ENCODE measurements around the gene APBB2. TPM values are rescaled to one million over a fixed set of nuclear protein-coding genes. Genes with fewer than 3 reads are reported as not detected.

Gene APBB2
- total RNA-seq = 1 to 10 TPM; 3.1 to 5.5 TPM

DNA sequence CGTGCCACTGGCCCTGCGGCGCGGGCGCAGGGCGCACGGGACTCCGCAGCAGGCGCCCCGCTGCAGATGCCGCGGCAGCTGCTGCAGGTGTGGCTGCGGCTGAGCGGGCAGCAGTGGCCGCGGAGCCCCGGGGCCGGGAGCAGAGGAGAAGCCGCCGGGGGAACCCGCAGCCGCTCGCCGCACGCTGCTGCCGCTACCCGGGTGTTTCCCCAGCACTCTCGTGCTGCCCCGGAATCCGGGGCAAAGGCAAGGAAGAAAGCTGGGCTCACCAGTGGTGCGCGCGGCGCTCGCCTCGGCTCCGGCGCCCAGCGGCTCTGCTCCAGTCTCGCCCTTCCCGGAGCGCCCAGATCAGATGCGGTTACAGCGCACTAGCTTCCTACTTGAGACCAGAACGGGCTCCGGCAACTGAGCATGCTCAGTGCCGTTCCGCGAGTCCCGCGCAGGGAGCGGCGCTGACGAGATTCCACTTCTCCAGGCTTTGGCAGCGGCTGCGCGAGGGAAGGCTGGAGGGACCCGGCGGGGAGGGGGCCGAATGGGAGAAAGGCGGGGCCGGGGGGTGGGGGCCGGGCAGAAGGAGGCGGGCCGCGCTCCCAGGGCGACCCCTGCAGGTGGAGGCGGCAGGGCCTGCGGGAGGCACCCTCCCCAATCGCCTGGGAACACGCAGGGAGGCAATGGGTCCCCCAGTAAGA, at the start of gene APBB2:
APBB2 (minus strand) TSS at position 407 of the 689 bp plus-strand sequence. CDS start 181,288 bp downstream, outside the sequence.
- H3K27me3 Mint-ChIP-seq = peaks cover 68% of the 10 kb centered on the region
- no peaks in the 10 kb centered on the region for H3K9me3 Mint-ChIP-seq
- DNase-seq = peak; percentile 73
- H3K27ac Mint-ChIP-seq = peak within 1 kb of the TSS; percentile 42
- peak within 1 kb of the TSS; percentile 76 for H3K4me3 Mint-ChIP-seq
- H3K36me3 Mint-ChIP-seq = no peaks in the 10 kb centered on the region
- peaks cover 26% of the 10 kb centered on the region for H3K4me1 Mint-ChIP-seq

DNA sequence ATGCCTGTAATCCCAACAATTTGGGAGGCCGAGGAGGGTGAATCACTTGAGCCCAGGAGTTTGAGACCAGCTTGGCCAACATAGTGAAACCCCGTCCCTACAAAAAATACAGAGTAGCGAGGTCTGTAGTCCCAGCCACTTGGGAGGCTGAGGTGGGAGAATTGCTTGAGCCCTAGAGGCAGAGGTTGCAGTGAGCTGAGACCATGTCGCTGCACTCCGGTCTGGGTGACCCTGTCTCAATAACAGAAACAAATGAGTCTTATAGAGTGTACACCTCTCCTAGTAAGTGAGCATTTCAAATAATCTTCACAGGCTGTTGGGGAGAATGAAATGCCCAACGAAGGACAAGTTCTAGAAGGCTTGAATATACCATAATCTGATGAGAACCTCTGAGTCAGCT, 47.9 kb upstream of the APBB2 start:
- Mint-ChIP-seq H3K27ac (no peak overlapping the region), H3K9me3 (no peaks in the 10 kb centered on the region), H3K27me3 (peaks cover 34% of the 10 kb centered on the region), H3K4me3 (no peak overlapping the region), H3K36me3 (no peaks in the 10 kb centered on the region), H3K4me1 (peaks cover 6% of the 10 kb centered on the region)
- DNase-seq = no peak

DNA sequence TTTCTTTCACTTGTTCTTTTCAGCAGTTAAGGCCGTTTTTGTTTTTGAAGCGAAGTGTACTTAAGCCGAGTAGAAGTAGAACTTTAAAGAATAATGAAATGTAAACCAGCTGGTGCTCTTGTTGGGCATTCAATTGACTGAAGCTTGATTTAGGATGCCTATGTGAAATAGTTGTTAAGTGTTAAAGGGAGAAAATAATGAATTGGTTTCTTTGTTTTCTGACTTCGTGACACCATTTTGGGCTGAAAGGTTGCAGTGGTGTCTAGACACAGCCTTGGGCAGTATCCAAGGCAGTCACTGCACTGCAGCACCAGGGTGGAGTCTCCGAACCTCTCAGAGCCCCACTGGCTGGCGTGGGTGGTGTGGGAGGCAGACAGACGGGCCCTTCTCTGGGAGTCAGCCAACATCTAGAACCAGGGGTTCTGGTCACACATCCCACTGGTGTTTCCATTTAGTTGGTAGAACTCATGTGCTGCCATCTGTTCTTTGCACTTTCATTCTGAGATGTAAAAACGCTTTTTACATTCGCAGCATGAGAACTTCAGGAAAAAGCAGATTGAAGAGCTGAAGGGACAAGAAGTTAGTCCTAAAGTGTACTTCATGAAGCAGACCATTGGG, 45.9 kb upstream of the APBB2 start:
- H3K27ac Mint-ChIP-seq = no peak overlapping the region
- H3K4me3 Mint-ChIP-seq = no peak overlapping the region
- H3K9me3 Mint-ChIP-seq = no peaks in the 10 kb centered on the region
- H3K36me3 Mint-ChIP-seq = no peaks in the 10 kb centered on the region
- H3K4me1 Mint-ChIP-seq = peaks cover 8% of the 10 kb centered on the region
- H3K27me3 Mint-ChIP-seq = peaks cover 51% of the 10 kb centered on the region
- no peak for DNase-seq

DNA sequence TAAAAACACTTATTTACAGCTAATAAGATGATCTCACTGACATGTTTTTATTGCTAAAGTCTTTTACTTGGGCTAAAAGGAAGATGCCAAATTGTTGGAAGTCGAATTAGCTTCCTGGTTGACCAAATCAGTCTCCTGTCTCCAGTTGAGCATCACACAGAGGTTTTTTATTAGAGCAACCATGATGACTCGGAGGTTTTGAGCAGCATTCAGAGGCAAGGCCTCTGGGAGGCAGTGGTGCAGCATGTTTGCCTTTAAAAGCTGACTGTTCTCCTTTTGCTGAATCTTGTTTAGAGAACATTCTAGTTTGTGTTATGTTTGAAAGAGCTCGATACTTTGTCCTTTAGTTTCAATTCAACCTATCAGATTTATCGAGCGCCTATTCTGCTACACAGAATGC, 44.4 kb upstream of the APBB2 start:
- Mint-ChIP-seq H3K27me3 (peaks cover 61% of the 10 kb centered on the region), H3K36me3 (no peaks in the 10 kb centered on the region), H3K27ac (no peak overlapping the region), H3K4me3 (no peak overlapping the region), H3K4me1 (peaks cover 8% of the 10 kb centered on the region), H3K9me3 (no peaks in the 10 kb centered on the region)
- DNase-seq = no peak

DNA sequence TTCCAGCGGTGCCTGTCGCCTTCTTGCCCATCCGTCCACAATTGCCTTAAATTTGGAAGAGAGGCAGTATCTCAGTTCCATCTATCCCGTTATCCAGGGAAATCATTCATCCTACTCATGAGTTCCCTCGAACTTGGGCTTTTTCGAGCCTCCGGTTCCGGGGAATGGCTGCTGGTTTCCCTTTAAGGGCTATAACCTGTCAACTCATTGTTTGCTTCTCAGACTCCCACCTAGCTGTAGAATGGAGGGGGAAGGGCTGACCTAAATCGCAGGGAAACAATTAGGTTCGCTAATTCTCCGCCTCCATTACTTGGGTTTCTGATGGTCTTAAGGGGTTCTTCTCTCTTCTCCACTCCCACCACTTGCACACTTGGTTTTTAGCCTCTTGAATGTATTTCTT, 43.6 kb upstream of the APBB2 start:
- H3K4me3 Mint-ChIP-seq = peak overlapping the region; percentile 67
- no peaks in the 10 kb centered on the region for H3K36me3 Mint-ChIP-seq
- H3K27ac Mint-ChIP-seq = no peak overlapping the region
- H3K27me3 Mint-ChIP-seq = peaks cover 61% of the 10 kb centered on the region
- no peak for DNase-seq
- peaks cover 8% of the 10 kb centered on the region for H3K4me1 Mint-ChIP-seq
- H3K9me3 Mint-ChIP-seq = no peaks in the 10 kb centered on the region

DNA sequence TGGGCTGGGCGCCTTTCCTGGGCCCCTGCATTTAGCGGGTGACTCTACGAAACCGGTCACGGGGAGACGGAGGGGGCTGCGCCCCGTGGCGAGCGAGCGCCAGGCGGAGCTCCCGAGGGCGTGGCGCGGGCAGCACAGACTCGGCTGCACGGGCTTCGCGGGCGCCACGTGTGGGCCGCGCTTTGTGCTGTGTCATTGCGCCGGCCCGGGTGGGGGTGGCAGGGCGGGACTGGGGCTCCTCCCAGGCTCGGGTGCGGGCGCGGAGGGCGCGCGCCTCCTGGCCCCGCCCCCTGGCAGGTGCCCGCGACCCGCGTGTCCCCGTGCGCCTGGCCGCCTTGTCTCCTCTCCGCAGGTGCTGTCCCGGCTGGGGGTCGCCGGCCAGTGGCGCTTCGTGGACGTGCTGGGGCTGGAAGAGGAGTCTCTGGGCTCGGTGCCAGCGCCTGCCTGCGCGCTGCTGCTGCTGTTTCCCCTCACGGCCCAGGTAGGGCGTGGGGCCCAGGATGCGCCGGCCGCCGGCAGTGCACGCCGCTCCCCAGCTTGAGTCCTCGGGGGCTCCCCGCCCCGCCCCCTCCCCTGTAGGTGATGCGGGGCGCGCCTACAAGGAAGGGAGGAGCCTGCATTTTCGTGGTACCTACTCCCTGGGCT, 43.0 kb upstream of the APBB2 start:
- Mint-ChIP-seq H3K4me3 (peak overlapping the region; percentile 67), H3K4me1 (peaks cover 8% of the 10 kb centered on the region), H3K27me3 (peaks cover 61% of the 10 kb centered on the region), H3K36me3 (no peaks in the 10 kb centered on the region), H3K9me3 (no peaks in the 10 kb centered on the region), H3K27ac (no peak overlapping the region)
- peak; percentile 51 for DNase-seq

DNA sequence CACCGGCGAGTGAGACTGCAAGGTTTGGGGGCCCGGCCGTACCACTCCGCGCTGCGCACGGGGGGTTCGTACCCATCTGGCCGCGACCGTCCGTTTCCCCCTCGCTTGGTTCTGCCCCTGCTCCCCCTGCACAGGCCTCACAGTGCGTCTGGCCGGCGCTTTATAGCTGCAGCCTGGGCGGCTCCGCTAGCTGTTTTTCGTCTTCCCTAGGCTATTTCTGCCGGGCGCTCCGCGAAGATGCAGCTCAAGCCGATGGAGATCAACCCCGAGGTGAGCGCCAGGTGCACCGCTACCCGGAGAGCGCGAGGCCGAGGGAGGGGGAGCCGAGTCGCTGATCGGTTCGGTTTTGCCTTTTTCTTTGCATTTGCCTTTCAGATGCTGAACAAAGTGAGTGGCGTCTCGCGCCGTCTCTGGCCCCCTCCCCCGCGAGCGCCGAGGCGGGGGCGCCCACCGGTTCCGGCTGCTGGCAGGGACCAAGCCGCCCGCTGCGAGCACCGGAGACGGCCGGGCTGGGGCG, 42.5 kb upstream of the APBB2 start, which contains the start of gene UCHL1:
UCHL1 (plus strand) TSS at position 189 of the 517 bp plus-strand sequence; CDS start at position 238, 49 bp downstream.
- no peak within 1 kb of the TSS for H3K27ac Mint-ChIP-seq
- no peaks in the 10 kb centered on the region for H3K9me3 Mint-ChIP-seq
- no peaks in the 10 kb centered on the region for H3K36me3 Mint-ChIP-seq
- peak; percentile 39 for DNase-seq
- peak within 1 kb of the TSS; percentile 67 for H3K4me3 Mint-ChIP-seq
- H3K27me3 Mint-ChIP-seq = peaks cover 67% of the 10 kb centered on the region
- peaks cover 8% of the 10 kb centered on the region for H3K4me1 Mint-ChIP-seq

DNA sequence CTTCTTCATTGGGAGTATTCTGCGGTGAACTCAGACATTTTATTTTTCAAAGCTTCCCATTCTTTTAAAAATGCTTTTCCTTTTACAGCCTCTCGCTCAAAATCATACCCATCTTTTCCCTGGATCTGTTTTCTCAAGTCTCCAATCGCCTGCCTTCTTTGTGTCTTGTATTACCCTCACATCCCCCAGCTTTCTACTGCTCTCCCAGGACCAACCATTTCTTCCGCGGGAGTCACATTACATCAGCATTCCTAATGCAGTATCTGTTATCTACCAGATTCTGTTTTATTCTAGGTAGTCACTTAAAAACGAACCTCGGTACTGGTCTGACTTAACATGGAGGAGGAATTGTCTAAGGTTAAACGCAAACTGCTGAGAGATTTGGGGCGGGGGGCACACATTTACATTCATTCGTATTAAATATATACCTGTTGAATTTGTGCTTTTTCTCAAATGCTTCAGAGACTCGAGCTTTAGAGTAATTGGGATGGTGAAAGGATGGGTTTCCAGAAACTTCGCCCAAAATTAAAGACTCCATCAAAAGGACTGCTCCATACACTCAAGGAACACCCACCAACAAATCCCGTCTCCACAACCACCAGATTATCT, 41.9 kb upstream of the APBB2 start:
- H3K27ac Mint-ChIP-seq = no peak overlapping the region
- peak overlapping the region; percentile 43 for H3K4me3 Mint-ChIP-seq
- no peak for DNase-seq
- peaks cover 61% of the 10 kb centered on the region for H3K27me3 Mint-ChIP-seq
- H3K4me1 Mint-ChIP-seq = peaks cover 8% of the 10 kb centered on the region
- no peaks in the 10 kb centered on the region for H3K36me3 Mint-ChIP-seq
- H3K9me3 Mint-ChIP-seq = no peaks in the 10 kb centered on the region

DNA sequence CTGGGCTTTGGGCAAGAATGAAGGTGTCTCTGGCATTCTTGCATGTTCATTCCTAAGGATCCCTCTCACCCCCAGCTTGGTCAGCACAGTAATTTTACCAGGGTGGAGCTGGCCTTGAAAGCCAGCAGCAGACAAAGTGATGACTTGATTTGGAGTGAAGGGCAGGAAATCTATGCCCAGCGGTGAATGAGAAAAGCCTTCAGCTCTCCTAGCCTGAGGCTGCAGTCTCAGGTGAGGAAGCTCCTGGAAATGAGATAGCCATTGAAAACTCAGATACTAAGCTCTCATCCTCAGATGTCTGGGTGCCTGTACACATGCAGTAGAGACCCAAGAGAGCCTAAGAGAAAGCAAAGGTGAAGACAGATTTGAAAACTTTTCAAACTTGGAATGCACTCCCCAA, 31.6 kb upstream of the APBB2 start:
- Mint-ChIP-seq H3K36me3 (no peaks in the 10 kb centered on the region), H3K27me3 (peaks cover 36% of the 10 kb centered on the region), H3K27ac (no peak overlapping the region), H3K4me1 (no peaks in the 10 kb centered on the region), H3K9me3 (no peaks in the 10 kb centered on the region), H3K4me3 (no peak overlapping the region)
- DNase-seq = no peak

DNA sequence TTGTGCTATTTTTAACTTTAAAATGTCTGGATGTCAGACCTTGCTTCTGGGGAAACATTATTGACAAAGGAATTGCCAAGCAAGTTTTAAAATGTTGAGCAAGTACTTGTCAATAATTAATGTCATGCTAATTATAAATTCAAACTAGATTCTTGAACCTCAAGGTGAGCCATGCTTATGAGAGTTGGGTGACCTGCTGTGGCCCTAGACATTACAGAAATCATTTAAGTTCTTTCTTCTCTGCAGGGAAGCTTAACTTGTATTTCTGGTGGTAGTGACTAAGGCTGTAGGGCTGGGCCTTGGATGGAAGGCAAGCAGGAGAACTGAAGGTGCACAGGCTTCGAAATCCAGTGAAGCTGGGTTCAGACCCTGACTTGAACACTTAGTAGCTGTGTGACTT, 27.6 kb upstream of the APBB2 start:
- no peak for DNase-seq
- peaks cover 23% of the 10 kb centered on the region for H3K27me3 Mint-ChIP-seq
- H3K4me3 Mint-ChIP-seq = no peak overlapping the region
- H3K27ac Mint-ChIP-seq = no peak overlapping the region
- no peaks in the 10 kb centered on the region for H3K36me3 Mint-ChIP-seq
- H3K9me3 Mint-ChIP-seq = no peaks in the 10 kb centered on the region
- H3K4me1 Mint-ChIP-seq = no peaks in the 10 kb centered on the region

DNA sequence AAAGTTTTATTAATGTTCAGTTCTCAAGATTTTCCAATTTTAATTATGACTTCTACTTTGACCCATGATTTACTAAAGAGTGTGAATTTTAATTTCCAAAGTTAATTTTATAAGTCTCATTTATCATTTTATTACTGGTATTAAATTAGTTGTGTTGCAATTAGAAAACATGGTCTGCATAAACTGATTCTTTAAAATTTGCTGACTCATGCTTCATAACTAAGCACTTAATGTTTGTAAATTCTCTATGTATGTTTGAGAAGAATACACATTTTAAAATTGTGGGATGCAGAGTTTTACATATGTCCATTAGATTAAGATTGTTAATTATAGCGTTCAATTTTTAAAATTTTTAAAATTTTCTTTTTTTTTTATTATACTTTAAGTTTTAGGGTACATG, 22.2 kb upstream of the APBB2 start:
- H3K27me3 Mint-ChIP-seq = no peaks in the 10 kb centered on the region
- no peaks in the 10 kb centered on the region for H3K36me3 Mint-ChIP-seq
- no peaks in the 10 kb centered on the region for H3K9me3 Mint-ChIP-seq

DNA sequence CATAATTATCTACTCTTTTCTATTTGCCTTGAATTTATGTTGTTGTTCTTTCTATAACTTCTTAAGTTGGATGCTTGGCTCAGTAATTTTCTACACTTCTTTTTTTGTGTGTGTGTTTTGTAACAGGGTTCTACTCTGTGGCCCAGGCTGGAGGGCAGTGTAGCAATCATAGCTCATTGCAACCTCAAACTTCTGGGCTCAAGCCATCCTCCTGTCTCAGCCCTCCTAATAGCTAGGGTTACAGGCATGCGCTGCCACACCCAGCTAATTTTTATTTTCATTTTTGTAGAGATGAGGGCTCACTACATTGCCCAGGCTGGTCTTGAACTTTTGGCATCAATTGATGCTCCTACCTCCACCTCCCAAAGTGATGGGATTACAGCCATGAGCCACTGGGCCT, 21.7 kb upstream of the APBB2 start:
- no peak for DNase-seq
- H3K4me1 Mint-ChIP-seq = no peaks in the 10 kb centered on the region
- H3K9me3 Mint-ChIP-seq = no peaks in the 10 kb centered on the region
- no peaks in the 10 kb centered on the region for H3K36me3 Mint-ChIP-seq
- no peak overlapping the region for H3K27ac Mint-ChIP-seq
- peaks cover 4% of the 10 kb centered on the region for H3K27me3 Mint-ChIP-seq
- H3K4me3 Mint-ChIP-seq = no peak overlapping the region

More for the DNA sequence above, 22.2 kb upstream of the APBB2 start:
- Mint-ChIP-seq H3K4me3 (no peak overlapping the region), H3K27ac (no peak overlapping the region), H3K4me1 (no peaks in the 10 kb centered on the region)
- no peak for DNase-seq

DNA sequence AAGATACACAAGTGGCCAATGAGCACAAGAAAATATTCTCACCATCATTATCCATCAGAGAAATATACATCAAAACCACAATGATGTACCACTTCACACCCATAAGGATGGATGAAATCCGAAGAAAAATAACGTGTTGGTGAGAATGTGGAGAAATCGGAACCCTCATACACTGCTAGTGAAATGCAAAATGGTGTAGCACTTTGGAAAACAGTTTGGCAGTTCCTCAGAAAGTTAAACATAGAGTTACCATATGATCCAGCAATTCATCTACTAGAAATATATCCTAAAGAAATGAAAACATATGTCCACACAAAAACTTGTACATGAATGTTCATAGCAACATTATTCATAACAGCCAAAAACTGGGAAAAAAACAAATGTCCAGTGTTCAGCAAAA, 18.5 kb upstream of the APBB2 start:
- DNase-seq = no peak
- Mint-ChIP-seq H3K4me1 (no peaks in the 10 kb centered on the region), H3K36me3 (no peaks in the 10 kb centered on the region), H3K9me3 (no peaks in the 10 kb centered on the region), H3K27me3 (peaks cover 16% of the 10 kb centered on the region), H3K27ac (no peak overlapping the region), H3K4me3 (no peak overlapping the region)

DNA sequence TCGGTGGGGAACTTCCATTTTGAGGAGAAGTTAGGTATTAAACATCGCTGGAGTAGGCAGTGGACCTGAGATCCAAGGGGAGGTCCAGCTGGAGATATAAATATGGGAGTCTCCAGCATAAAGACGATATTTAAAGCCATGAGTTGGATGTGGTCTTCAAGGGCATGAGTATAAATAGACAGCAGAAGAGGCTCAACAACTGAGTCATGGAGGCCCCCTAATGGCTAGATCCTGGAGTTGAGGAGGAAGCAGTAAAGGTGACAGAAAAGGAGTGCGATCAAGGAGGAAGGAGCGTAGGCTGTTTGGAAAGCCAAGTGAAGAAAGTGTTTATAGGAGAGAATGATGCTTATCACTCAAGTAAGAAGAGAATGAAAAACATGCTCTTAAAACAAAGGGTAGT, 18.1 kb upstream of the APBB2 start:
- no peak for DNase-seq
- Mint-ChIP-seq H3K4me1 (no peaks in the 10 kb centered on the region), H3K27me3 (peaks cover 16% of the 10 kb centered on the region), H3K36me3 (no peaks in the 10 kb centered on the region), H3K4me3 (no peak overlapping the region), H3K9me3 (no peaks in the 10 kb centered on the region), H3K27ac (no peak overlapping the region)

DNA sequence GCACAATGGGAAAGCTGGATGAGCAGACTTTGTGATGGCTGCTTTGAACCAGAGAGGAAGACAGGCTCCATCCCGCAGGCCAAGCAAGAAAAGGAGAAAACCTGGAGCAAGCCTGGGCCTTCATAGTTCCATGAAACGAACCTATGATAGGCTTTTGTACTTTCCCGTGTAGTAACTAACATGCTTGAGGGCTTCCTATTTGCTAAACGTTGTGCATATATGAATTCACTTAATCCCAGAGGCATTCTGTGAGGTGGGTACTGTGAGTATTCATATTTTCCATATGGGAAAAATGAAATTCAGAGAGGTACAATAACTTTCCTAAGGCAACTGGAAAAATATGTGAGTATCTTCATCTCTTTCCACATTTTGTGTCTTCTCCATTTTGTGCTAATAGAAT, 13.6 kb upstream of the APBB2 start:
- H3K27me3 Mint-ChIP-seq = peaks cover 19% of the 10 kb centered on the region
- H3K27ac Mint-ChIP-seq = no peak overlapping the region
- no peaks in the 10 kb centered on the region for H3K36me3 Mint-ChIP-seq
- H3K4me1 Mint-ChIP-seq = no peaks in the 10 kb centered on the region
- H3K4me3 Mint-ChIP-seq = no peak overlapping the region
- H3K9me3 Mint-ChIP-seq = no peaks in the 10 kb centered on the region
- DNase-seq = no peak

Data from activated naive CD8-positive, alpha-beta T cell treated with anti-CD3 and anti-CD28 coated beads for 36 hours (primary cell).